ENCODE data around the gene DNAJB13.

Gene DNAJB13

GRCh38 chr11:73950869-73951710 is at the start of gene DNAJB13:
DNAJB13 (plus strand) TSS chr11:73951026; CDS start chr11:73951070, 44 bp downstream.
- no peaks in the 10 kb centered on the region for H3K9me2 ChIP-seq (ENCODE audit: low read depth, low read length)
- TF ChIP-seq CTCF (IDR thresholded peaks at IDR 0.05; ENCODE audit: low read length) (no peak), EZH2 (IDR thresholded peaks at IDR 0.05; ENCODE audit: borderline replicate concordance, low read length) (no peak)
- no peak within 1 kb of the TSS for H3K27ac ChIP-seq (ENCODE audit: low read depth, low read length, poor library complexity, severe bottlenecking)
- H3K9ac ChIP-seq (ENCODE audit: low read length) = no peak within 1 kb of the TSS
- H3K4me2 ChIP-seq (ENCODE audit: low read length) = no peak within 1 kb of the TSS
- no peak within 1 kb of the TSS for H2AFZ ChIP-seq (ENCODE audit: low read length)
- H3K79me2 ChIP-seq (ENCODE audit: insufficient read depth, low read length) = no peaks in the 10 kb centered on the region
- H3K9me3 ChIP-seq (ENCODE audit: low read length) = no peaks in the 10 kb centered on the region
- H3K27me3 ChIP-seq (ENCODE audit: insufficient read depth, low read length) = no peaks in the 10 kb centered on the region
- no peaks in the 10 kb centered on the region for H3F3A ChIP-seq (ENCODE audit: insufficient read depth, low read length)
- H4K20me1 ChIP-seq (ENCODE audit: insufficient read depth, low read length) = no peaks in the 10 kb centered on the region
- H3K36me3 ChIP-seq (ENCODE audit: insufficient read depth, low read length) = no peaks in the 10 kb centered on the region
- no peak within 1 kb of the TSS for H3K4me3 ChIP-seq (ENCODE audit: low read depth, low read length, poor library complexity, severe bottlenecking)
- no peaks in the 10 kb centered on the region for H3K4me1 ChIP-seq (ENCODE audit: insufficient read depth, low read length, severe bottlenecking)

- H3K27ac ChIP-seq (ENCODE audit: low read depth, low read length, poor library complexity, severe bottlenecking) = no peak overlapping the region
- H3K4me2 ChIP-seq (ENCODE audit: low read length) = no peak overlapping the region
- no peaks in the 10 kb centered on the region for H3F3A ChIP-seq (ENCODE audit: insufficient read depth, low read length)
- H2AFZ ChIP-seq (ENCODE audit: low read length) = no peak overlapping the region
- no peak overlapping the region for H3K4me3 ChIP-seq (ENCODE audit: low read depth, low read length, poor library complexity, severe bottlenecking)
- H3K9me3 ChIP-seq (ENCODE audit: low read length) = no peaks in the 10 kb centered on the region
- H3K4me1 ChIP-seq (ENCODE audit: insufficient read depth, low read length, severe bottlenecking) = no peaks in the 10 kb centered on the region
- no peaks in the 10 kb centered on the region for H4K20me1 ChIP-seq (ENCODE audit: insufficient read depth, low read length)
- H3K79me2 ChIP-seq (ENCODE audit: insufficient read depth, low read length) = no peaks in the 10 kb centered on the region
- TF ChIP-seq CTCF (IDR thresholded peaks at IDR 0.05; ENCODE audit: low read length) (no peak), EZH2 (IDR thresholded peaks at IDR 0.05; ENCODE audit: borderline replicate concordance, low read length) (no peak)
- H3K27me3 ChIP-seq (ENCODE audit: insufficient read depth, low read length) = no peaks in the 10 kb centered on the region
- H3K9me2 ChIP-seq (ENCODE audit: low read depth, low read length) = no peaks in the 10 kb centered on the region
- H3K9ac ChIP-seq (ENCODE audit: low read length) = no peak overlapping the region
- H3K36me3 ChIP-seq (ENCODE audit: insufficient read depth, low read length) = peaks cover 24% of the 10 kb centered on the region; the same call in 1 of the 2 replicates
Measured at GRCh38 chr11:73902303-73902702, 48.5 kb upstream of the DNAJB13 start.

GRCh38 chr11:73907191-73907590 is 43.6 kb upstream of the DNAJB13 start:
- H3K9me2 ChIP-seq (ENCODE audit: low read depth, low read length) = no peaks in the 10 kb centered on the region
- H4K20me1 ChIP-seq (ENCODE audit: insufficient read depth, low read length) = no peaks in the 10 kb centered on the region
- TF ChIP-seq EZH2 (IDR thresholded peaks at IDR 0.05; ENCODE audit: borderline replicate concordance, low read length) (no peak), CTCF (IDR thresholded peaks at IDR 0.05; ENCODE audit: low read length) (no peak; the same call in 1 of the 2 replicates)
- no peaks in the 10 kb centered on the region for H3K79me2 ChIP-seq (ENCODE audit: insufficient read depth, low read length)
- no peaks in the 10 kb centered on the region for H3K27me3 ChIP-seq (ENCODE audit: insufficient read depth, low read length)
- no peak overlapping the region for H3K4me3 ChIP-seq (ENCODE audit: low read depth, low read length, poor library complexity, severe bottlenecking)
- H3K4me1 ChIP-seq (ENCODE audit: insufficient read depth, low read length, severe bottlenecking) = no peaks in the 10 kb centered on the region
- H3K9ac ChIP-seq (ENCODE audit: low read length) = no peak overlapping the region
- H3K9me3 ChIP-seq (ENCODE audit: low read length) = no peaks in the 10 kb centered on the region
- H3K27ac ChIP-seq (ENCODE audit: low read depth, low read length, poor library complexity, severe bottlenecking) = no peak overlapping the region
- no peak overlapping the region for H2AFZ ChIP-seq (ENCODE audit: low read length)
- H3K36me3 ChIP-seq (ENCODE audit: insufficient read depth, low read length) = peaks cover 21% of the 10 kb centered on the region
- H3F3A ChIP-seq (ENCODE audit: insufficient read depth, low read length) = no peaks in the 10 kb centered on the region
- no peak overlapping the region for H3K4me2 ChIP-seq (ENCODE audit: low read length)
